Activated naive CD4-positive, alpha-beta T cell treated with anti-CD3 and anti-CD28 coated beads for 36 hours (primary cell): Measurements from ENCODE around the gene GPC5. TPM values are rescaled to one million over a fixed set of nuclear protein-coding genes. Genes with fewer than 3 reads are reported as not detected.
"Not testable (repeated sequence)": the region's sequence is repeated elsewhere in the genome, so short reads cannot be mapped to it uniquely, and the experiment has no call there.

Source experiments
- CTCF ChIA-PET: fragments of 350-600 bp; sonication (Branson Sonifier 250); formaldehyde crosslinking; loops from one replicate; lab custom pipeline; 2021; ENCODE audit warnings: antibody characterized with exemption; lab: Charles Lee
- DNase-seq: peaks from one replicate; pipeline ENCODE4 v3.0.0-alpha.2; 2020
- H3K27ac Mint-ChIP-seq: one replicate; pipeline ENCODE4 v1.8.0; 2021; ENCODE audit warnings: mild to moderate bottlenecking, mixed read lengths
- H3K27me3 Mint-ChIP-seq: one replicate; pipeline ENCODE4 v1.8.0; 2021; ENCODE audit warnings: low read depth, mixed read lengths
- H3K36me3 Mint-ChIP-seq: one replicate; pipeline ENCODE4 v1.8.0; 2021; ENCODE audit warnings: low read depth, mixed read lengths
- H3K4me1 Mint-ChIP-seq: one replicate; pipeline ENCODE4 v1.8.0; 2021; ENCODE audit warnings: low read depth, mixed read lengths
- H3K4me3 Mint-ChIP-seq: one replicate; pipeline ENCODE4 v1.8.0; 2021; ENCODE audit warnings: mild to moderate bottlenecking, moderate library complexity, mixed read lengths
- H3K9me3 Mint-ChIP-seq: one replicate; pipeline ENCODE4 v1.8.0; 2021; ENCODE audit warnings: mixed read lengths
- intact Hi-C: fragments of 100-400 bp; cut with micrococcal nuclease; formaldehyde crosslinking; loops from one replicate; pipeline ENCODE4 v1.15.1; 2023
- total RNA-seq, 2 experiments: library from RNA; stranded (reverse); gene quantifications; one replicate each; pipeline ENCODE4 v1.2.3, GENCODE V29; 2021

Gene GPC5
- total RNA-seq, 2 experiments from 2014 or later: 0.38 to 0.40 TPM

DNA sequence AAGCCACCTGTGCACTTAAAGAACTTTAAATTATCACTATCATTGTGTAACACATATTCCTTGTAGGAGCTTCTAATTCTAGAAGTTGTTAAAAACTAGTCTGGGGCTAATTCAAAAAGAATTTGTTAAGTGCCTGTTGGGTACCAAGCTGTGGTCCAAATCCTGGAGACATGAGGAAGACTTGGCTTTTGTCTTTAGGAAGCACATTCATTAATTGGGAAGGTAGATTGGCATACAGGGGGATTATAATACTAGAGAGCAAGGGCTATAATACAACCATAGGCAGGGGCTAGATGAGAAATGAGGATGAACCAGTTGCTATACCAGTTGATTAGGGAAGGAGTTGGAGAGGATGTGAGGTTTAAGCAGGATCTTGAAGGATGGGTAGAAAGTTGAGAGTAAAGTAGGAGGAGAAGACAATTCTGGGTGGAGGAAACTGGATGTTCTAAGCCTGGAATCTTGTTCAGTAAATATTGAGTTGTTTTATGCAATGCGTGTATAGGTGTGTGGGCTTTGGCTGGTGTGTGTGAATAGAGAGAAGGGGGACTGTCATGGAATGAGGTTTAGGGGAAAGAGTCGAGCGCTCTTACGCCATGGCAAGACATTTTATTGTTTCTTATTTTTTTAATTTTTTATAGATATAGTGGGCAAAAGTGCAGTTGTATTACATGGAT is 350.1 kb downstream of the GPC5 start:
- CTCF ChIA-PET: no interaction called here
- H3K27me3 Mint-ChIP-seq: no peaks in the 10 kb centered on the region
- H3K4me3 Mint-ChIP-seq: no peak overlapping the region
- no peak overlapping the region for H3K27ac Mint-ChIP-seq
- intact Hi-C loops: no loop called here
- DNase-seq: no peak
- no peaks in the 10 kb centered on the region for H3K36me3 Mint-ChIP-seq
- no peaks in the 10 kb centered on the region for H3K9me3 Mint-ChIP-seq
- no peaks in the 10 kb centered on the region for H3K4me1 Mint-ChIP-seq

DNA sequence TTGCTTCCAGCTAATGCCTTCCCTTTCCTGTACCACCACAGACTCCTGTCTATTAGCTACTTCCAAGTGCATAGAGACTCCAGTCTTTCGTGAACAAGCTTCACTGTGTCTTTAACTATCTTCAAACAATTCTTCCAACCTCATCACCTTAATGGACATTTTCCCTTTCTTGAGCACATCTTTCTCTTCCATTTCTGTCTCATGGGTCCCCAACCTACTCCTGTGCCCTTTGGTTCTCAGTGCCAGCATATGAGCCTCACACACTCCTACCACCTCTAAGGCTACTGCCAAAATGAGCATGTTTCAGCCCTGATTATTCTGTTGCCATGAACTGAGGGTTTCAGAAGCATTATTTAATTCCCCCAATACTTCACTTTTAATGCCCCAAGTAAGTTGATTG is 360.3 kb downstream of the GPC5 start:
- no peaks in the 10 kb centered on the region for H3K27me3 Mint-ChIP-seq
- CTCF ChIA-PET: interaction anchor here (0.6 kb wide), 1 partner anchor 36 kb away, joined by 3 read pairs; no protein-coding TSS in a partner anchor
- intact Hi-C loops: no loop called here
- no peak for DNase-seq
- H3K4me3 Mint-ChIP-seq: no peak overlapping the region
- no peaks in the 10 kb centered on the region for H3K9me3 Mint-ChIP-seq
- no peaks in the 10 kb centered on the region for H3K36me3 Mint-ChIP-seq
- no peak overlapping the region for H3K27ac Mint-ChIP-seq
- H3K4me1 Mint-ChIP-seq: no peaks in the 10 kb centered on the region

DNA sequence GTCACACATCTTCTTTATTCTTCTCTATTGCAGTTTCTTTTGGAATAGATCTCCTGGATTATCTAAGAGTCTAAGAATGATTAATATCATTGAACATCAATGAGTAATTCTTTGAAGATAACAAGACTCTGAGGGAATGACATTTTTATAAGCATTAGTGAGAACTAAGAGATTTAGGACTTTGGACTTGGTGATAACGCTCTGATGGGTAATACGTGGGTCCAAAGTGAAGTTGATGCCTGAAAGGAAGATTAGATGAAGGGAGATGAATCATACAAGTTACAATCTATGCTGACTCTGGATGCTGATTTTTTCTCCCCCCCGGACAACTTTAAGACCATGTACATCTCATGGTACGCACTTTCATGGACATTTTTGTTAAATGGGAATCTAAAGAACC is 364.5 kb downstream of the GPC5 start:
- CTCF ChIA-PET: no interaction called here
- Mint-ChIP-seq H3K36me3 (no peaks in the 10 kb centered on the region), H3K4me3 (no peak overlapping the region), H3K27ac (no peak overlapping the region), H3K27me3 (peaks cover 3% of the 10 kb centered on the region), H3K9me3 (peaks cover 2% of the 10 kb centered on the region), H3K4me1 (no peaks in the 10 kb centered on the region)
- no peak for DNase-seq
- intact Hi-C loops: no loop called here

DNA sequence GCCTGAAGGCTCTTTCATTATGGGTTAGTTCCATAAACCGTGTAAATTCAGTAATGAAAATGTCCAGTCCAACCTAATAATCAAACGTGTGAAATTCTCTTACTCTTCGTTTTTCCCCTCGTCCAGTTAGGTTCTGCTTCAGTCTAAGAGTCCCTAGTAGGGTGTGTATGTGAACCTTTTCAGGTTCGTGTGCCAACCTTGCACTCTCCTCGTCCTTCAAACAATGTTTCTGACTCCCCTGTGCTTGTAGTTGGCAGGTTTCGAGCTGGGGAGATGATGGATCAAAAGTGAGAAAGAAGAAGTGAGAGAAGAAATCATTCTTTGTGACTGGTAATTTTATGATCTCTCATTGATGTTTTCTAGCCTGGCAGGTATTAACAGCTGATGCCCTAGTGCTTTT is 366.1 kb downstream of the GPC5 start:
- Mint-ChIP-seq H3K27ac (no peak overlapping the region), H3K9me3 (peaks cover 2% of the 10 kb centered on the region), H3K36me3 (no peaks in the 10 kb centered on the region), H3K4me1 (no peaks in the 10 kb centered on the region), H3K4me3 (no peak overlapping the region), H3K27me3 (peaks cover 7% of the 10 kb centered on the region)
- no peak for DNase-seq
- intact Hi-C loops: no loop called here
- CTCF ChIA-PET: interaction anchor here (0.5 kb wide), 1 partner anchor 941 kb away, joined by 5 read pairs; no protein-coding TSS in a partner anchor

- H3K4me1 Mint-ChIP-seq: no peaks in the 10 kb centered on the region
- intact Hi-C loops: no loop called here
- CTCF ChIA-PET: no interaction called here
- H3K27ac Mint-ChIP-seq: no peak overlapping the region
- H3K9me3 Mint-ChIP-seq: peaks cover 2% of the 10 kb centered on the region
- no peak overlapping the region for H3K4me3 Mint-ChIP-seq
- peaks cover 7% of the 10 kb centered on the region for H3K27me3 Mint-ChIP-seq
- H3K36me3 Mint-ChIP-seq: no peaks in the 10 kb centered on the region
- DNase-seq: no peak
Observed at GRCh38 chr13:91767651-91768050, 369.2 kb downstream of the GPC5 start.

DNA sequence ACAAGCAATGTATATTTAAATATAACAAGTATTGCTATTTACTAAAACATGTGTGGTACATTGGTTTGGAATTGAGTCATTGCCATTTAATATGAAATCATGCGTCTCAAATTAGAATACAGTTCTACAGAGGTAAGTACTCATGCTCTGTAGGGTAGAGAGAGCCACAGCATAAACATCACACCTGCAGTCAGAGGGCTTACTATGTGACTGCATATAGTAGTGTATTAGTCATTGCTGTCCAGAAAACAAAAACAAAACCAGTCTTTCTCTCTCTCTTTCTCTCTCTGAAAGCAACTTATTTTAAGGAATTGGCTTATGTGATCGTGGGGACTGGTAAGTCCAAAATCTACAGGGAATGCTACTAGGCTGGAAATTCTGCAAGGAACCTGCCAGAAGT is 370.3 kb downstream of the GPC5 start:
- H3K4me1 Mint-ChIP-seq: no peaks in the 10 kb centered on the region
- peaks cover 7% of the 10 kb centered on the region for H3K27me3 Mint-ChIP-seq
- peaks cover 2% of the 10 kb centered on the region for H3K9me3 Mint-ChIP-seq
- no peak overlapping the region for H3K4me3 Mint-ChIP-seq
- no peak overlapping the region for H3K27ac Mint-ChIP-seq
- no peak for DNase-seq
- intact Hi-C loops: no loop called here
- CTCF ChIA-PET: no interaction called here
- no peaks in the 10 kb centered on the region for H3K36me3 Mint-ChIP-seq

GRCh38 chr13:91771229-91771628 is 372.8 kb downstream of the GPC5 start:
- CTCF ChIA-PET: no interaction called here

GRCh38 chr13:91773591-91774227 is 375.3 kb downstream of the GPC5 start:
- no peaks in the 10 kb centered on the region for H3K9me3 Mint-ChIP-seq
- CTCF ChIA-PET: no interaction called here
- no peaks in the 10 kb centered on the region for H3K4me1 Mint-ChIP-seq
- peaks cover 4% of the 10 kb centered on the region for H3K27me3 Mint-ChIP-seq
- H3K36me3 Mint-ChIP-seq: no peaks in the 10 kb centered on the region
- intact Hi-C loops: no loop called here
- no peak overlapping the region for H3K4me3 Mint-ChIP-seq
- no peak overlapping the region for H3K27ac Mint-ChIP-seq
- no peak for DNase-seq

More at GRCh38 chr13:91771229-91771628, 372.8 kb downstream of the GPC5 start:
- DNase-seq: no peak
- peaks cover 5% of the 10 kb centered on the region for H3K27me3 Mint-ChIP-seq
- H3K4me1 Mint-ChIP-seq: no peaks in the 10 kb centered on the region
- no peak overlapping the region for H3K4me3 Mint-ChIP-seq
- H3K9me3 Mint-ChIP-seq: no peaks in the 10 kb centered on the region
- H3K27ac Mint-ChIP-seq: no peak overlapping the region
- intact Hi-C loops: no loop called here
- no peaks in the 10 kb centered on the region for H3K36me3 Mint-ChIP-seq

- DNase-seq: no peak
- Mint-ChIP-seq H3K36me3 (no peaks in the 10 kb centered on the region), H3K27ac (no peak overlapping the region), H3K4me1 (no peaks in the 10 kb centered on the region), H3K4me3 (no peak overlapping the region), H3K9me3 (no peaks in the 10 kb centered on the region), H3K27me3 (peaks cover 2% of the 10 kb centered on the region)
- intact Hi-C loops: no loop called here
- CTCF ChIA-PET: no interaction called here
Observed at GRCh38 chr13:91774397-91774796, 376.0 kb downstream of the GPC5 start.

GRCh38 chr13:91776611-91777193 is 378.3 kb downstream of the GPC5 start:
- intact Hi-C loops: no loop called here
- no peak for DNase-seq
- Mint-ChIP-seq H3K27ac (no peak overlapping the region), H3K9me3 (no peaks in the 10 kb centered on the region), H3K4me3 (no peak overlapping the region), H3K36me3 (no peaks in the 10 kb centered on the region), H3K27me3 (no peaks in the 10 kb centered on the region), H3K4me1 (no peaks in the 10 kb centered on the region)
- CTCF ChIA-PET: no interaction called here

DNA sequence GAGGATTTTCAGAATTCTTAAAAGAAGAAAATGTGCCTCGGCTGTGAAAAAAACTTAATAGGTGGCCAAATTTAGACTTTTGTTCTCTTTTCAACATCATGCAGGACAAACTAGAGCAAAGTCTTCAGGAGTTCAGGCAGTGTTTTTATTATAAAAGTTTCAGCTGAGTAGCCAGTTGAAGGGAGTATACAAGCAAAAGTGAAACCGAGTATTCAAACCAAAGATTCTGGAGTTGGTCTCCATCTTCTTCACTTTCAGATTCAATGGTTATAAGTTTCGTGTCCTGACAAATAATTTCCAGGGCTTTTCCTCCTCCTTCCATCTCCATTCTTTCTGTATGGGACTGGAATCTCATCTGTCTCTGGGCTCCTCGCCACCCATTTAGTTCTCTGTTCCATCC is 379.7 kb downstream of the GPC5 start:
- intact Hi-C loops: no loop called here
- Mint-ChIP-seq H3K4me1 (no peaks in the 10 kb centered on the region), H3K4me3 (no peak overlapping the region), H3K27me3 (no peaks in the 10 kb centered on the region), H3K9me3 (no peaks in the 10 kb centered on the region), H3K36me3 (no peaks in the 10 kb centered on the region), H3K27ac (no peak overlapping the region)
- CTCF ChIA-PET: no interaction called here
- no peak for DNase-seq

DNA sequence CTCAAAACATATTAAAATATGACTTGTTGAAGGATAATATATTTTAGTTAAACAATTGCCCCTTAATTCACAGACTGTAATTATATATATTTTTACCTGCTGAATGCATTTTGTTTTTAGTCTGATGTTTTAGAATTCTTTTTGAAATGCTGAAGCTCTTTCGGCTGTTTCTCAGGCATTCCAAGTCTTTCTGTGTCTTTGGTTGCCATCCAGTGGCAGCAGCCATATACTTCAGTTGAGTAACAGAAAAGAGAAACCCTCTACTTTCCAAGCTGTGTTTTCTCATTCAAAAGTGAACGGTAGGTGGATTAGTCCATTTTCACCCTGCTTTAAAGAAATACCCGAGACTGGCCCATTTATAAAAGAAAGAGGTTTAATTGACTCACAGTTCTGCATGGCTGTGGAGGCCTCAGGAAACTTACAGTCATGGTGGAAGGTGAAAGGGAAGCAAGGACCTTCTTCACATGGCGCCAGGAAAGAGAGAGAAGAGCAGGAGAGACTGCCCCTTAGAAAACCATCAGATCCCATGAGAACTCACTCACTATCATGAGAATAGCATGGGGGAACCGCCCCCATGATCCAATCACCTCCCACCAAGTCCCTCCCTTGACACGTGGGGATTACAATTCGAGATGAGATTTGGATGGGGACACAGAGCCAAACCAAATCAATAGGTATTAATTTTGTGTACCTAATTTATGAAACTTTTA is 383.7 kb downstream of the GPC5 start:
- DNase-seq, H3K27ac Mint-ChIP-seq, H3K36me3 Mint-ChIP-seq, H3K9me3 Mint-ChIP-seq, H3K4me3 Mint-ChIP-seq, CTCF ChIA-PET, intact Hi-C loops, H3K4me1 Mint-ChIP-seq, H3K27me3 Mint-ChIP-seq: not testable (repeated sequence)
